SK-MEL-5 (cell line): ENCODE results near the gene ATXN10. TPM values are rescaled to one million over a fixed set of nuclear protein-coding genes. Genes with fewer than 3 reads are reported as not detected.

Experiments
- DNase-seq: peaks from one replicate; pipeline ENCODE4 v3.0.0-alpha.2; 2016; ENCODE audit warnings: low read depth, low spot score
- in situ Hi-C: cut with HindIII; loops from 2 replicates; pipeline ENCODE4 v1.10.0; 2016; ENCODE audit warnings: low sequenced_read_pairs, high pct_unique_total_duplicates, low pct_unique_long_range_greater_than_20kb
- total RNA-seq: library from RNA; depleted of rRNA; stranded (reverse); fragments of >200 nt; shearing (Covaris generic); gene quantifications from 2 replicates; pipeline ENCODE4 v1.2.3, GENCODE V29; 2014

The ATXN10 gene
- total RNA-seq, 1 experiment from 2014 or later, result 52.7 TPM

DNA sequence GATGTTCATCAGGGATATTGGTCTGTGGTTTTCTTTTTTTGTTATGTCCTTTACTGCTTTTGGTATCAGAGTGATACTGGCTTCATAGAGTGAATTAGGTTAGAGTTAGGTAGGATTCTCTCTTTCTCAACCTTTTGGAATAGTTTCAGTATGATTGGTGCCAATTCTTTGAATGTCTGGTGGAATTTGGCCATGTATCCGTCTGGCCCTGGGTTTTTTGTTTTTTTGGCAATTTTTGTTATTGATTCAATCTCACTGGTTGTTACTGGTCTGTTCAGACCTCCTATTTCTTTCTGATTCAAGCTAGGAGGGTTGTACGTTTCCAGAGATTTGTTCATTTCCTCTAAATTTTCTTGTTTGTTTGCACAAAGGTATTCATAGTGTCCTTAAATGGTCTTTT, 54.4 kb downstream of the ATXN10 start:
- in situ Hi-C loops, result no loop called here
- DNase-seq, result no peak

DNA sequence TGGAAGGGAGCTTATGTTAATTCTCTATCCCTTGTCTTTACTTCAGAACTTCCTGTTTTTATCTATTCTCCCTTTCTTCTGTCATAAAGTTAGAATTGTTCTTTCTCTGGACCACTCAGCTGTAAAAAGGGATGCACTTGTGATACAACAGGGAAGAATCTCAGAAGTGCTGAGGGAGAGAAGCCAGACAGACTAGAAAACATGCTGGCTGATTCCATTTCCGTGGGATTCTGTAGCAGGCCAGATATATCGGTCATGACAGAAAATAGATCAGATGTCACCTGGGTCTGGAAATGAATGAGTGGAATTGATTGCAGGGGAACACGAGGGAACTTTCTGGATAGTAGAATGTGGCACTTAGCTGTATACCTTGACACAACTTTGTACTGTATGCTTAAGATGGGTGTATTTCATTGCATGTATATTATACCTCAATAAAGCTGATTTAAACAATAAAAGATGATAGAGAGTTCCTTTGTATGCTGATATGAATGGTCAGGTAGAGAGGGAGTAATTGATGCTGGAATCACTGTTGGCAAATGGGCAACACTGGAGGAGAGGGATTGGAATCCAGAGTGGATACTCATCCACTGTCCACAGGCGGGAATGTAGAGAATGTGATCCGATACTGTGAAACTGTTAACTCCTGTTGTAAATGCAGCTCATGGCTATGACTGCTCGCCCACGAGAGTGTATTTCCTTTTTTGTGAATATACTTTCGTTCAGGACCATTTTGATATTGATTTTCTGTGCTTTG, 59.6 kb downstream of the ATXN10 start:
- peak; percentile 40 for DNase-seq
- in situ Hi-C loops, result no loop called here

- in situ Hi-C loops, result no loop called here
- DNase-seq, result peak; percentile 53
Measured at GRCh38 chr22:45731798-45732495, 60.3 kb downstream of the ATXN10 start.

DNA sequence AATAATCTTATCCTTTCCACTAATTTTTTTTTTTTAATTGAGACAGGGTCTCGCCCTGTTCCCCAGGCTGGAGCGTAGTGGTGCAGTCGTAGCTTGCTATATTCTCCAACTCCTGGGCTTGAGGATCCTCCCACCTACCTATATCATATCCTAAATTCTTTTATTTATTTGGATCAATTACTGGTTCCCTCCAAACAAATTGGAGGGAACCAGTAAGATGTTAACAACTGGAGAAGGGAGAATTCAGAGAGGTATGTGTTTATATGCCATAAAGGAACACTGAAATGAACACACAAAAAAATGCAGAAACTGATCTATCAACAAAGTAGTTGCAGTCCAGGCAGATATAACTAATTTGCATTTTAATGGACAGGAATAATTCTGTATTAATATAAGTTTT, 63.6 kb downstream of the ATXN10 start:
- no peak for DNase-seq
- in situ Hi-C loops, result no loop called here

DNA sequence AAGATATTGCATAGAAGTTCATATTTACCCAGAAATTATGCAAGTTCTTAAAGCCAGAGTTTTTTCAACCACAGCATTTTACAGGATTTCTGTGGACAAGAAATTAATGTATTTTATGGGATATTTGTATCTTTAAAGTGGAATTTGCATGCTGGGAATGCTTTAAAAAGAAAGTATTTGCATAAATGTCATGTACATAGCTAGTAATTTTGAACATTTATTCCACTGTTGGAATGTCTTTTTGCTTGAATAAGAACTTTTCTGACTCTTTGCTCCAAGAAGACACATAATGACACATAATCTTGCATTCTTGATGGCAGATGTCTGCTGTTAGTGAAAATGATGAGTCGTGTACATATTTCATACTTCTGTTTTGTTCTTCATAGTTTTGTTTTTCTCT, 66.6 kb downstream of the ATXN10 start:
- in situ Hi-C loops, result no loop called here
- DNase-seq, result no peak

DNA sequence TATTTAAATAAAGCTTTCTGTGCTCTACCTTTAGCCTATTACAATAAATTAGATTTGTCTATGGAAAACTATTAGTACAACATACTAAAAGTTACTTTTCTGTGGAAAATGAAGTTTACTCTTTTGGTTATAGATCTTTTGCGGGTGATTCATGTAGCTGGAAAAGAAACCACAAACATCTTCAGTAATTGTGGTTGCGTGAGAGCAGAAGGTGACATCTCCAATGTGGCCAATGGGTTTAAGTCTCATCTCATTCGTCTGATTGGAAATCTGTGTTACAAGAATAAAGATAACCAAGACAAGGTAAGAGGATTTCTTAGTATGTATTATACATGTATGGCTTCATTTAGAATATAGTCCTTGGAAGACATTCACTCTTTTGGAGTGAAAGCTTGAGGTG, 68.6 kb downstream of the ATXN10 start:
- in situ Hi-C loops, result no loop called here
- DNase-seq, result no peak

GRCh38 chr22:45742866-45743450, 71.3 kb downstream of the ATXN10 start:
- in situ Hi-C loops, result no loop called here
- no peak for DNase-seq

DNA sequence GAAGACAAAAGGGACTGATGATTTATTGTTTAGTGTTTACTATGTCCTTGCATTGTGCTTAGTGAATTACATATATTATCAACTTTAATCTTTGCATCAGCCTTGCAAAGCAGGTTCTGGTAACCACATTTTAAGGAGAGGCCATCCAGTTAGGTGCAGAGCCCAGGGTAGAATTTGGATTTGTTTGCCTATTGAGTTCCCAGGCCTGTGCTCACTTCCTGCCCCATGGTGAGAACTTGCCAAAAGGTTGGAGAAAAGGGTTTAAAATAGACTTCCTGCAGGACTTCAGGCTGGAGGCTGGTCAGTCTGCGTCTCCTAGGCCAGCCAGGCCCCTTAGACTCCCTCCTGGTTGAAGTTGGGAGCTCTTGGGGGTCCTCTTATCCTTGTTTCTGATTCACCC, 72.1 kb downstream of the ATXN10 start:
- in situ Hi-C loops, result no loop called here
- no peak for DNase-seq

DNA sequence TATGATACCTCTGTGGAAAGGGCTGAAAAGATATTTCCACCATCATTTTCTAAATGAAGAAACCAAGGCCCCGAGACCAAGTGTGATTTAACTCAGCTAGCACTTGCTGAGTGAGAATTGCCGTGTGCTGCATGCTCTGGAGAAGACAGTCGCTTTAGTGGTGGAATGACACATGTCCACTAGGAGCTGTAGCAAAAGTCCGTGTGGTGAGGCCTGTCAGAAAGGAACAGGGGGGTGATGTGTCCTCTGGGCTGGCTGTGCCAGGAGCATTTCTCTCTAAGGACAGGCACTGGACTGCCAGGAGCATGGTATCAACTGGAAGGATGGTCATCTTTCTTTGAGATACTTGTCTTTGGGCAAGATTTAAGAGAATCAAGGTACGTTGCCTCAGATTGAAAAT, 72.8 kb downstream of the ATXN10 start:
- in situ Hi-C loops, result no loop called here

DNA sequence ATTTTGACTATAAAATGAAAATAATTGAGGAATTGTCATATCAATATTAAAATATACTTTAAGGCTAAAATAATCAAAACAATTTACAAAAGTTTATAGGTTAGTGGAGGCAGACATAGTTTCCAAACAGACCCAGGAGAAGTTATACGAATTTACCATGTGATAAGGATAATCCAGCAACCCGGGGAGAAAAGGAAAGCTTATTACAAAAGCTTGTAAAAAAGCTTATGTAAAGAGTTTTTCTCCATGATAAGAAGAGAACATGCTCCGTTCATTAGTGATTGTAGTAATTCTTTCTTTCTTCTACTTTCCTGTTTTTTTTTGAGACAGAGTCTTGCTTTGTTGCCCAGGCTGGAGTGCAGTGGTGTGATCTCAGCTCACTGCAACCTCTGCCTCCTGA, 79.0 kb downstream of the ATXN10 start:
- in situ Hi-C loops, result no loop called here
- no peak for DNase-seq

More for the DNA sequence above, 72.8 kb downstream of the ATXN10 start:
- no peak for DNase-seq

GRCh38 chr22:45752036-45752435, 80.4 kb downstream of the ATXN10 start:
- in situ Hi-C loops, result no loop called here

GRCh38 chr22:45754822-45755221, 83.2 kb downstream of the ATXN10 start:
- in situ Hi-C loops, result no loop called here
- no peak for DNase-seq

More at GRCh38 chr22:45752036-45752435, 80.4 kb downstream of the ATXN10 start:
- no peak for DNase-seq

GRCh38 chr22:45756558-45756957, 84.9 kb downstream of the ATXN10 start:
- in situ Hi-C loops, result no loop called here
- no peak for DNase-seq

GRCh38 chr22:45757068-45757467, 85.4 kb downstream of the ATXN10 start:
- no peak for DNase-seq
- in situ Hi-C loops, result no loop called here

- in situ Hi-C loops, result no loop called here
- no peak for DNase-seq
Measured at GRCh38 chr22:45757936-45758335, 86.3 kb downstream of the ATXN10 start.

GRCh38 chr22:45758603-45759002, 87.0 kb downstream of the ATXN10 start:
- in situ Hi-C loops, result no loop called here
- DNase-seq, result no peak

GRCh38 chr22:45760682-45761081, 89.0 kb downstream of the ATXN10 start:
- no peak for DNase-seq
- in situ Hi-C loops, result no loop called here

GRCh38 chr22:45762545-45763235, 91.1 kb downstream of the ATXN10 start:
- DNase-seq, result no peak

More at GRCh38 chr22:45762545-45763235, 91.1 kb downstream of the ATXN10 start:
- in situ Hi-C loops, result no loop called here
